Effector CD8-positive, alpha-beta T cell (primary cell): ENCODE results near the gene KLHL33.
A peak's percentile ranks its signal among the peaks of the same experiment; 100 is the strongest.

Experiments used
- DNase-seq: peaks from one replicate; lab custom pipeline; 2025; lab: John Stamatoyannopoulos, UW
- total RNA-seq, 4 experiments: gene quantifications; one replicate each; lab custom pipeline; 2026; lab: John Stamatoyannopoulos, UW

The KLHL33 gene, protein sequence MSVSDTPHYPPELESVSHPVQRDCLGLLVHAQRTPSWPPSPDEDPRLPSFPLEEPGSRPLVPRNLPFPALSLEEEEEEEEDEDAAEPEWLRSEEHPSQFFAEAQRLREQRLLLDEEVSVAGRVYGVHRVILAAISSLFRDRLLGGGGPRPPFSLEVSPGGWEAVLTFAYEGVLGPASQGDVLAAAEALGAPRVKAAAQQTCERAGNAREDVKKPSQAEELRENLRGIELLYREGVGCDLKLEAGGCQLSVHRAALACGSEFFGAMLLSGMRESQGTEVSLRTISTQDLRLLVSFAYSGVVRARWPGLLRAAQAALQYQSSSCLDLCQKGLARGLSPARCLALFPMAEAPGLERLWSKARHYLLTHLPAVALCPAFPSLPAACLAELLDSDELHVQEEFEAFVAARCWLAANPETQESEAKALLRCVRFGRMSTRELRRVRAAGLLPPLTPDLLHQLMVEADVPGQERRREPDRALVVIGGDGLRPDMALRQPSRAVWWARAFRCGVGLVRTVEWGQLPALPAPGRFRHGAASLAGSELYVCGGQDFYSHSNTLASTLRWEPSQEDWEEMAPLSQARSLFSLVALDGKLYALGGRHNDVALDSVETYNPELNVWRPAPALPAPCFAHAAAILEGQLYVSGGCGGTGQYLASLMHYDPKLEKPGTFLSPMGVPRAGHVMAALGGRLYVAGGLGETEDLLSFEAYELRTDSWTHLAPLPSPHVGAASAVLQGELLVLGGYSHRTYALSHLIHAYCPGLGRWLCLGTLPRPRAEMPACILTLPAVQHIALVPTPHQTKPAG
- 0.35 to 1.1 (median 0.44) reads per million in 4 experiments for total RNA-seq

DNA sequence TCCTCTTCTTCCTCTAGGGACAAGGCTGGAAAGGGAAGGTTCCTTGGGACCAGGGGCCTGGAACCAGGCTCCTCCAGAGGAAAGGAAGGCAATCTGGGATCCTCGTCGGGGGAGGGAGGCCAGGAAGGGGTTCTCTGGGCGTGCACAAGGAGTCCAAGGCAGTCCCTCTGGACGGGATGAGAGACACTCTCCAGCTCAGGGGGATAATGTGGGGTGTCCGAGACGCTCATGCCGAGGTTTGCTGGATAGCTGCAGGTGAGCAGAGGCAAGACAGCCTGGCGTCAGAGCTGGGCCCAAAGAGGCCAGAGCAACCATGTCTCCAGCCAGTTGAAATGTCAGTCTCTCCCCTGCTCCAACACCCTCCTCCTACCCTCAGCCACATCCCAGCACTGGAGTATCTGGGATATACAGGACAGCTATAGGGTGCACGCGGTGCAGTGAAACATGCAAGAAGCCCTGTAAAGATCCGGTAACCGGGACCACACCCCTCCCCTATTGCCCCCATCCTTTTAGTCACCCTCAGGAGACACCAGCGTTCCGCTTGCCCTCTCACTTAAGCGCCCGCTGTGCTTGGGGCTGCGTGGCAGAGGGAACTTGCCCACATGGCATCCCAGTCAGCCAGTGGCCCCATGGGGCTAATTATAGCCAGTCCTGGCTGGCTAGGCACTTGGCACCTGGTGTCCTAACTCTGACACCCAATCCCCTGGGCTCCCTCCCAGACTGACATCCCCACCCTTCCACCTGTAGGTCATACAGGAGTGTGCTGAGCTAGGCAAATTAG lies at the start of gene KLHL33:
TSS of gene KLHL33 (minus strand) at position 585 of the 781 bp plus-strand sequence. CDS start at position 230, 355 bp downstream.
- no peak for DNase-seq

DNA sequence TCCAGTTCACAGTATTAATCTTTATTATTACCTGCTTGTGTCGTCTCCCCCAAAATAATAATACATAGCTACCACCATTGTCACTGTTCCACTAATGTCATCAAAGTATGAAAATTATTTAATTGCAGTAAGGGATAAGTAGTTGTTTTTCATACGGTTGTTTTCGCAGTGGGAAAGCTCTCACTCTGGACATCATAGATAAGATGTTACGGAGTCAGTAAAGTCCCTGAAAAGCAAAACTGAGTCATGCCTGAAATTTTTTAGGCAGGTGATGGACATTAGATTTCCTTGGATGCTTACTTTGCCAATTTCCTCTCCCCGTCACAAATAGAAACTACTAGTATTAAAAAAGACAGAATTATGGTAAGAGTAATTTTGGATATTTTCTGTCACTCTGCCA lies 46.4 kb upstream of the KLHL33 start:
- no peak for DNase-seq

DNA sequence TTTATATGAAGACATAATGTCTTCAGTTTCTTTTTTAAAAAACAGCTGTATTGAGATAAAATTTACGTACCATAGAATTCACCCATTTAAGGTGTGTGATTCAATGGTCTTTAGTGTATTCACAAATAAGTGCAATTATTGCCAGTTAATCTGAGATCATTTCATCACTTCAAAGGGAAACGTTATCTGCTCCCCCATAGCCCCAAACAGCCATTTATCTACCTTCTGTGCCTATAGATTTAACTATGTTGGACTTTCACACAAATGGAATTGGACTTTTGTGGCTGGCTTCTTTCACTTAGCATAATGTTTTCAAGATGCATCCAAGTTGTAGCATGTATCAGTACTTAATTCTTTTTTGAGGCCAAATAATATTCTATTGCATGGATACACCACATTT lies 42.9 kb upstream of the KLHL33 start:
- DNase-seq = no peak

DNA sequence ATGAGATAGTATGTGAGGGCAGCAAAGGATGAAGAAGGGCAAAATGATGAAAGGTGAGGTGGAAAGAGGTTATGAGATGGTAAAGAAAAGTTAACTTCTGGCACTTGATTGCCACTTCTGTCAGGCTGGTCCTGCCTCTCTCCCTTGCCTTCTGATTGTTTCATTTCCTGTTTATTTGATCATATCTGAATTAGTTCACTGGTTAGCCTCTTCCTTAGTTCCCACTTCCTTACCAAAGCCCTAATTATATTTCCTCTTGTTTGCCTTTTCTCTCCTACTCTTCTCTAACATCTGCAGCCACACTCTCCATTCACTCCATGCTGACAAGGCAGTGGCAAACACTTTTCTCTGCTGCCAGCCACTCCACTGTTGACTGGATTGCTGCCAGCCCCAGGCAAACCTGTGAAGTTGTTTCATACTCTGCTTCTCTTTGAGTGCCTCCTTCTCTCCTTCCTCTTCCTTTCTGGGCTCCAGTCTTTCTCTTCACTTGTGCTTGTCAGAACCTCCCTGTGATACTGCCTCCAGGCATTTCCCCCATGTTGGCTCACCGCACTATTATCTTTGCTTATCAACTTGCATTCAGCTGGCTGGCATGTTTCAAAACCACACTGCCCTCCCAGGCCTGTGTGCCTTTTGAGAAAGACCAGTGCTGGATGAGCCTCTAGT lies 41.4 kb upstream of the KLHL33 start:
- DNase-seq = peak; percentile 7

DNA sequence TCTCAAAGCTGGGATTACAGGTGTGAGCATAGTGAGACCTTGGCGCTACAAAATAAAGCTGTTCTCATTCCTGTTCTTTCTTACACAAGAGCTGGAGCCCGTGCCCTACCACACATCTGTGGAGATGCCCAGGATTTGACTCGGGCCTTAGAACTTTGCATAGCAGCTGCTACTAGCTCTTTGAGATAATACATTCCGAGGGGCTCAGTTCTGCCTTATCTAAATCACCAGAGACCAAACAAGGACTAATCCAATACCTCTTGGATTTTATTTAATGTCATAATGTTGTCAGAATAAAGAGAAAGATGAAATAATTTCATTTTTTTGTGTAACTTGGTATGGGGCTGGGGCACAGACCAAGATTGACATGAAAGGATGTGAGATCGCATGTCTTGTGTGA lies 40.8 kb upstream of the KLHL33 start:
- no peak for DNase-seq

DNA sequence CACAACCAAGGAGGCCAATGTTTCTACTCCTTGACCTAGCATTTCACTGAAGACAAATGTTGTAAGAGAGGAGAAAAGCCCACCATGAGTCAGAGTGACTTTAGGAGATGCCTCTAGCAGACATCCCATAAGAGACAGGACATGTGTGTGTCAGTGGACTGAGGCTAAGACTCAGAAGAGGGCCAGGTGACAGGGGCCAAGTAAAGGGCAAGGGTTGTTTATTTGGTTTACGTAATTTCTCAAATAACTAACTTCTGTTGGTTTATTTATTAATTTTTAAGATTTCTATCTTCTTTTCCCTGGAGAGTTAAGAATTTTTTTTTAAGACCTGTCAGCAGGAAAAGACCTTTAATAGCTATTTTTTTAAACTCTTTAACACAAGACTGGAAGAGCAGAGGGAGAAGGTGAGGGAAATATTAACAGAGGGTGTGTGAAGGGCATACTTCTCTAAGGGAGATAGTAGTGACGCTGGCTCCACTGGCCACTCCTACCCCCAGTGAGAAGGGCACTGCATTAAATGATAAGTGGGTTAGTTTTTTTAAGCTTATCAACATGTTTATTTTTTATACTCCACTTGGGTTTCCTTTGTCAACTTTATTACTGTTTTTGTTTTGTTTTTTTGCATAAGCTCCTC lies 36.7 kb upstream of the KLHL33 start:
- no peak for DNase-seq

DNA sequence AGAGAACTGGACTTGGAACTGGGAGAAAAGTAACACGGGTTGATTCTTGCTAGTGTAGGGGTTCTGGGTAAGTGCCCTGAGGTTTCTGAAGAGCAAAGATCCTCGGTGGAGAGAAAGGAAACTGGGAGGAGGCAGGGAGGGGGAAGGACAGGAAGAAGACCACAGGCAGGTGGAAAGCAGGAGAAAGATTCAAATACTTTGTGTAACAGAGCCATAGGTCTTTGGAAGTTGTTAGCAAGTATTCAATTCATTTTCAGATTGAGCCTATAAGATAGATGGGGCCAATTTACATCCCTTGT lies 34.6 kb upstream of the KLHL33 start:
- DNase-seq = no peak

DNA sequence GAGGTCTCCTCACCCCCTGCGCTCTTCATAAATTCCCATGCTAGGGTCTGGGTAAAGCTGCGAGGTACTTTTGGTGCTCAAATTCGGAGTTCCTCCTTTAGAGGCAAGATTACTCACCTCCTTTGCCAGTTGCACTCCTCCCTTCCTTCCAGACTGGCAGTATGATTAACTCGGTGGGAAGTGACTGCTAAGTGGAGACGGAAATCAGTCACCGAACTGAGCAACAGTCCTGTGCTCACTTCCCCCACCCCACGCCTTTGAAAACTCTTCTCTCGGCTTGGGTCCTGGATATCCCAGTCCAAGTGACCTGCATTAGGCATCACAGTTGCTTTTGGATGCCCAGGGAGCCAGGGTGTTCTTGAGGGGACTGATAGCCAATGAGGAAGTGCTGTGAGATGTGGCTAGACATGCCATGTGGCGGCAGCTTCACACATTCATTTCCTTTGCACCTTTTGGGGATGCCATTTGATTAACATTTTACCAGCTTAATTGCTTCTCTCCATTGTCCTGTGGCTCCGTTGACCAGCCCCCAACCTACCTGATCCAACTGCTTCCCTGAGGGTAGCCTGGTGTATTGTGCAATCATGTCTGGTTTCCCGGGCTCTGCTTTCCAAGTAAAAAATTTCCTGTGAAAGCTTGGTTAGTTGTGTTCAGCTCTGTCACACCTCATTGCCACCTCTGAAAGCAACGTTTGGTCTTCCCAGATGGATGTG lies 34.1 kb upstream of the KLHL33 start:
- no peak for DNase-seq

DNA sequence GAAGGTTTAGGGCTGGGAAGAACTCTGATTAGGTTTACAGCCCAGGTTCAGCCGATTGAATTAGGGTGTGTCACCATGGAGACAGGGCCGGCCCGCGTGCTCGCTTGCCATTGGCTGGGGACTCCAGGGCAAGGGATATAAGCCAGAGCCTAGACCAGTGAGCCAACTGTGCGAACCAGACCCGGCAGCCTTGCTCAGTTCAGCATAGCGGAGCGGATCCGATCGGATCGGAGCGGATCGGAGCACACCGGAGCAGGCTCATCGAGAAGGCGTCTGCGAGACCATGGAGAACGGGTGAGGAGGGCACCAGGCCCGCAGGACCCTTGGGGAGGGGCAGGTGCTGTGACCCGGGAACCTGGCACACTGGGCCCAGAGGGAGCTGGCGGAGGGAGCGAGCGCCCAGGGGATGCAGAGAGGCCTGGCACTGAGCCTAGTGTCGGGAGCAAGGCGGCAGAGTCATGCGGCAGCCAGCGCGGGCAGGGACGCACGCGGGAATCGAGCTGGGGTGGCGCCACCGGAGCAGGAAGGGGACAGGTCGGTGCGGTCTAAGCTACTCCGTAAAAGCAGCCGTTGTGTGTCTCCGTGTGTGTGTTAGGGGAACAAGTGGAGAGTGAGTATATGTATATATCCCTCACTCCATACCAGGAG lies 33.4 kb upstream of the KLHL33 start, which contains the start of gene PNP:
TSS of gene PNP (plus strand) at position 165 of the 648 bp plus-strand sequence. CDS start at position 284, 119 bp downstream.
- peak; percentile 81 for DNase-seq

DNA sequence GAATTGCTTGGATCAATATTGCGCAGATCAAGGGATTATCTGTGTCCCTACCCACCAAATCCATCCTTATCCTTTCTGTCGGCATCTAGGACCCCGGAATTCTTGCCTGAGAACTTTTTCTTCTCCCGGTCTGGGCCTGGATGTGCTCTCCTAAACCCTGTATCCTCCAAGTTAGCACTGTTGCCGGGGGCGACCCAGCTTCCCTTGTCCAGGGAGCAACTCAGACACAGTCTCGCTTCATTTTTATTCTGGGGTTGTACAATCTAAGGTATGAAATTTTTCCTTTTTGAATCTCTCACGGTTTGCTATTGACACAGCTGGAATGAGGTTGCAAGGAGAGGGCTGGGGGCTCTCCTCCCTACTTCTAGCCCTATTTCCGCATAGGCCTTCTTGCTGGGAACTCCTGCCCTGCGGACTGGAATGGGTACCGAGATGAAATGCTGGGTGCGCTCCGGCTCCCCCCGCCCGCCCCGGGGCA lies 32.8 kb upstream of the KLHL33 start:
- DNase-seq = no peak

DNA sequence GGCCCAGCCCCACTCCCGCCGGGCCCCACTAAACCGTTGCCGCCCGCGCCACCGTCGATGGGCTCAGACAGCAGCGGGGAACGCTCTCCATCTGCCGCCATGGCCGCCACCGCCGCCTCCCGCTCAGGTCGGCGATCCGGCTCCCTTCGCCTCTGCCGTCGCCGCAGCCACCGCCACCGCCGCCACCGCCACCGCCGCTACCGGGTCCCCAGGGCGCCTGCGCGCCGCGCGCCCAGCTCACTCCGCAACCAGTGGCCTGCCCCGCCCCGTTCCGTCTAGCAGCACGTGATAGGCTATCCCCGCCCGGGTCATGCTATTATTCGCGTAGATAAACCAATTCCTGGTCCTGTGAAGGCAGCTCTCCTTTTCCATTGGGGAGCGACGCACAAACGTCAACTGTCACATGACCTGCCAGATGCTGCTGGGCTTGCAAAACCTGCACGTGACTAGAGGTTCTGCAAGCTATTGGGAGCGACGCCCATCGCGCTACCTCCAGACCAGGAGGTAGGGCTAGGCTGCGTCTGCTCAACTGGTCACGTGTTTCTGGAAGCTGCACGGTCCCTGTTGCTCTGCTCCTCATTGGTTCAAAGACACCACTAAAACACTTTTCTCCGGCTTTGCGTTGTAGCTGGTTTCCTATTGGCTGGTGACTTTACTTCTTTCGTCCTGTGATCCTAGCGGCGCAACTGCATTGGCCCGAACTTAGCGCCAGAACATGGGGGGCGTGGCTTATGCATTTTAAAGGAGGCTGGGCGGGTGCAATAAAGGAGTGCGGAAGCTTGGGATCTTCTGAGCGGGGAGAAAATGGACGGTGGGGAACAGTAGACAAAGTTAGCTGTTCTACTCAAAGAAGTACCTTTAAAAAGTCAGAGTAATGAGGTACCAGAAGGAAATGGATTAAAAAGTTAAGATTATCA lies 25.5 kb upstream of the KLHL33 start, which contains the start of gene PIP4P1:
TSS of gene PIP4P1 (minus strand) at position 210 of the 917 bp plus-strand sequence. CDS start at position 101, 109 bp downstream.
- DNase-seq = peak; percentile 97

DNA sequence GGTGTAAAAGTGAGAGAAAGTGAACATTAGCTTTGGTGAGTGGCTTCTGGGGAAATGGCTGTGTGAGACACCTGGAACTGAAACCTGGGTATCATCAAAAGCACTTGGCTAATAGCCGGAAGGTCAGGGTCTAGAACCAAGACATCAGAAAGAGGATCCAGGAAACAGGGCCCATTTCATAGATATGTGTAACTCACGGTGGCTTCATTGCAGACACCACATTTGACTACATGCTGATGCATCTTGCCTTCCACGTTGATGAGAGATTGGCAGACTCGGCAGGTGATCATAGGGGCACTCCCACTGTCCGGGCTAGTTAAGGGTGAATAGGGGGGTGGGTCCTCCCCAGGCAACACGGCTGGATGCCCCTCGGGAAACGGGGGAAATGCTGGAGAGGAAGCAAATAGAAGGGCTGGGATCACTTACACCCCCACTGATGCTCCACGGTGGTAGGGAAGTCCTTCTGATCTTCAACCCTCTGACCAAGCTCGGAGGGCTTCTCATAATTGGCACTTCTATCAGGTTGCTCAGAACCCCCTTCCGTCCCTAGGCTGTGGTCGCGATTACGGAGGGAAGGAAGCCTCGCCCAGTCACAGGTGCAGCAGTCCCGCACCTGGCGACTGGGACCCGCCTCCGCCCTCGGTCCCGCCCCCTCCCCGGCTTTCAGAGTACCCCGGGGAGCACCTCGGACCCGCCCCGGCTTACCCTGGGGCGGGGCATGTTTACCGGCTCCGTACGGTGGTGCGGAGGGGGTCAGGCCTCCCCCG lies 24.7 kb upstream of the KLHL33 start:
- peak; percentile 64 for DNase-seq

DNA sequence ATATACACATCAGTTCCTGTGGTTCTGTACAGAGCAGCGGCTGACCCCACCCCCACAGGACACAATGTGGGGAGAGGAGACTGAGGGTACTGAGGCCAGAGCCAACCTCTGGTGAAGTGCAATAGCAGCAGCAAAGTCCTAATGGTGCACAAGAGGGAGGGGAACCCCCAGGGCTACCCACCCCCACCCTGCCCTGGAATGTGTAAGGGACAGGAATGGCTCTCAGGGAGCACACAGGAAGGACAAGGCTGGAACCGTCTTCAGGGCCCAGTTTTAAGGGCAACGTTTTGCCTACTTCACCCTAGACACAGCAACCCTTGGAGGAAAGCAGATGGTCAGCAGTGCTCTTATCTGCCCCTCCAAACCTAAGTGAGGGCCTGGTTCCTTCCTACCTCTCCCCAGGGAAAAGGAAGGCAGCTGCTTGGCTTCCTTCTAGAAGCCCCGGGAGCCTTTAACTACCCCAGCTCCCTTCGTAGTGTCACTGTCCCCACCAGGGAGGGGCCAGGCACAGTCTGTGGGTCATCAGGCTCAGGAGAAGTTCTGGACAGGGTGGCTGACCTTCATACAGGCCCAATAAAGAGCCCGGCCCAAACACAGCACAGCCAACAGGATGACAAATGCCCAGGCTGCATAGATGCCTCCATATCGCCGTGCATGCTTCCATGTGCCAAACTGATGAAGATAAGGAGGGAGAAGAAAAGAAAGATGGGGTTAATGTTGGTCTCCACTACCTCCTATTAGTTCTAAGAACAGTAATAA lies 22.2 kb upstream of the KLHL33 start:
- DNase-seq = no peak

DNA sequence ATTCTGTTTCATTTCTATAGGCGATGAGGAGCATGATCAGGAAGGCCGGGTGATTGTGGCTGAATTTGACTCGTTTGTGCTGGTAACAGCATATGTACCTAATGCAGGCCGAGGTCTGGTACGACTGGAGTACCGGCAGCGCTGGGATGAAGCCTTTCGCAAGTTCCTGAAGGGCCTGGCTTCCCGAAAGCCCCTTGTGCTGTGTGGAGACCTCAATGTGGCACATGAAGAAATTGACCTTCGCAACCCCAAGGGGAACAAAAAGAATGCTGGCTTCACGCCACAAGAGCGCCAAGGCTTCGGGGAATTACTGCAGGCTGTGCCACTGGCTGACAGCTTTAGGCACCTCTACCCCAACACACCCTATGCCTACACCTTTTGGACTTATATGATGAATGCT lies 21.0 kb upstream of the KLHL33 start:
- no peak for DNase-seq

DNA sequence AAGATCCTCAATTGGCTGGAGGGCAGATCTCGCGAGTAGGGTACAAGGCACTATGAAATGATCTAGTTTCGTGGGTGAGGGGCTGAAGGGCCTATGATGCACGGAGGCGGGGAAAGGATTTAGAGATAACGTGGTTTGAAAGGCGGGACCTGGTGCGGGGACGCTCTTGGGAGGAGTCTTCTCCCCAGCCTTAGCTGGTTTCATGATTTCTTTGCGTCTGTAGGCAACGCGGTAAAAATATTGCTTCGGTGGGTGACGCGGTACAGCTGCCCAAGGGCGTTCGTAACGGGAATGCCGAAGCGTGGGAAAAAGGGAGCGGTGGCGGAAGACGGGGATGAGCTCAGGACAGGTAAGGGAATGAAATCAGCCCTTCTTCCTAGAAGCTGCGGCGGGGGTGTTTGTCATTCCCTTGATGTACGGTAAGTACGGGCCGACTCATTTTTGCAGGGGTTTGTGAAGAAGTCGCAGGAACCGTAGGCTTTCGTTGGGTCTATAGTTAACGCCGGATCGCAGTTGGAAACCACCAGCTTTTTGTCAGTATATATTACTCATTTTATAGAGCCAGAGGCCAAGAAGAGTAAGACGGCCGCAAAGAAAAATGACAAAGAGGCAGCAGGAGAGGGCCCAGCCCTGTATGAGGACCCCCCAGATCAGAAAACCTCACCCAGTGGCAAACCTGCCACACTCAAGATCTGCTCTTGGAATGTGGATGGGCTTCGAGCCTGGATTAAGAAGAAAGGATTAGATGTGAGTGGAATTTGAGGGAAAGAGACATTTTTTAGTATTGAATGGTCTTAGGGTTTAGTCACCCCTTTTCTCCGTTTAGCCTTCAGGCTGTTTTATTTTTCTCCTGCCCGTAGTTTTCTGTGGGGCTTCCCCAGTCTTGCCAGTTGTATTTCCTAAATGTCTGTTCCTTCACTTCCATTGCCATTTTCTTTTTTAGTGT lies 19.7 kb upstream of the KLHL33 start:
- peak; percentile 72 for DNase-seq
